Measurements from ENCODE around the gene SSU72.
A peak's percentile ranks its signal among the peaks of the same experiment; 100 is the strongest.

SSU72 gene

GRCh38 chr1:1621173-1622009 lies 46.7 kb upstream of the SSU72 start:
- TF ChIP-seq POLR2A (IDR thresholded peaks at IDR 0.05; ENCODE audit: extremely low read depth, insufficient read length) (no peak), MYC (IDR thresholded peaks at IDR 0.05; ENCODE audit: low read depth, low read length) (no peak), MAX (IDR thresholded peaks at IDR 0.05; ENCODE audit: low read depth, low read length) (no peak)
- TF ChIP-seq, protein P1, sequence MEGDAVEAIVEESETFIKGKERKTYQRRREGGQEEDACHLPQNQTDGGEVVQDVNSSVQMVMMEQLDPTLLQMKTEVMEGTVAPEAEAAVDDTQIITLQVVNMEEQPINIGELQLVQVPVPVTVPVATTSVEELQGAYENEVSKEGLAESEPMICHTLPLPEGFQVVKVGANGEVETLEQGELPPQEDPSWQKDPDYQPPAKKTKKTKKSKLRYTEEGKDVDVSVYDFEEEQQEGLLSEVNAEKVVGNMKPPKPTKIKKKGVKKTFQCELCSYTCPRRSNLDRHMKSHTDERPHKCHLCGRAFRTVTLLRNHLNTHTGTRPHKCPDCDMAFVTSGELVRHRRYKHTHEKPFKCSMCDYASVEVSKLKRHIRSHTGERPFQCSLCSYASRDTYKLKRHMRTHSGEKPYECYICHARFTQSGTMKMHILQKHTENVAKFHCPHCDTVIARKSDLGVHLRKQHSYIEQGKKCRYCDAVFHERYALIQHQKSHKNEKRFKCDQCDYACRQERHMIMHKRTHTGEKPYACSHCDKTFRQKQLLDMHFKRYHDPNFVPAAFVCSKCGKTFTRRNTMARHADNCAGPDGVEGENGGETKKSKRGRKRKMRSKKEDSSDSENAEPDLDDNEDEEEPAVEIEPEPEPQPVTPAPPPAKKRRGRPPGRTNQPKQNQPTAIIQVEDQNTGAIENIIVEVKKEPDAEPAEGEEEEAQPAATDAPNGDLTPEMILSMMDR (IDR thresholded peaks at IDR 0.05; ENCODE audit: low read depth, low read length): no peak
- no peak for DNase-seq (ENCODE audit: low read depth)
- H3K4me3 ChIP-seq (ENCODE audit: low read depth, low read length): no peak overlapping the region

- no peak for TF ChIP-seq MAX (IDR thresholded peaks at IDR 0.05; ENCODE audit: low read depth, low read length)
- TF ChIP-seq, protein P1 (IDR thresholded peaks at IDR 0.05; ENCODE audit: low read depth, low read length): no peak
- TF ChIP-seq MYC (IDR thresholded peaks at IDR 0.05; ENCODE audit: low read depth, low read length): no peak
- TF ChIP-seq POLR2A (IDR thresholded peaks at IDR 0.05; ENCODE audit: extremely low read depth, insufficient read length): no peak
- no peak overlapping the region for H3K4me3 ChIP-seq (ENCODE audit: low read depth, low read length)
- no peak for DNase-seq (ENCODE audit: low read depth)
Measured at GRCh38 chr1:1620433-1621139, 45.9 kb upstream of the SSU72 start.

DNA sequence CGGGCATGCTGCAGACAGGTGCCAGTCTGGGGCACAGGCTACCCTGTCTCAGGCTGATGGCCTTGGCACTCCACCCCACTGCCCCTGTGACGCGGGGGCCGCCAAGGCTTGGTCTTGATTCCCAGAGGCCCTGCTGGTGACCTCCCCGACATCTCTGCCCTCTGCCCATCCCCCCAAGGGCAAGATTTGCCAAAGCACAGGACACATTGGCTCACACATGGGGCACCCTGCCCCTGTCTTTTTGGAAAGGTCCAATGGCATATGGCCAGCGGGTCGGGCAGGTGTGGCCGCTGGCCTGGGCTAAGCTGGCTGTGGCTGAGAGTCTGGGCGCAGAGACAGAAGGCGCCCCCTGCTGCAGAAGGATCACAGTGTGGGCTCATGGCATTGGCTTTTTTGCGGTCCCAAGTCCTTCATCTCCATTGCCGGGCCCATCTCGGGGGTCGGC lies 45.3 kb upstream of the SSU72 start:
- H3K4me3 ChIP-seq (ENCODE audit: low read depth, low read length): no peak overlapping the region
- DNase-seq (ENCODE audit: low read depth): peak; percentile 42
- TF ChIP-seq, protein P1 (IDR thresholded peaks at IDR 0.05; ENCODE audit: low read depth, low read length): peak; percentile 54
- 0 out of 2 replicates have a peak, but pooled peaks have one; percentile 11 for TF ChIP-seq MAX (IDR thresholded peaks at IDR 0.05; ENCODE audit: low read depth, low read length)
- TF ChIP-seq POLR2A (IDR thresholded peaks at IDR 0.05; ENCODE audit: extremely low read depth, insufficient read length): no peak

DNA sequence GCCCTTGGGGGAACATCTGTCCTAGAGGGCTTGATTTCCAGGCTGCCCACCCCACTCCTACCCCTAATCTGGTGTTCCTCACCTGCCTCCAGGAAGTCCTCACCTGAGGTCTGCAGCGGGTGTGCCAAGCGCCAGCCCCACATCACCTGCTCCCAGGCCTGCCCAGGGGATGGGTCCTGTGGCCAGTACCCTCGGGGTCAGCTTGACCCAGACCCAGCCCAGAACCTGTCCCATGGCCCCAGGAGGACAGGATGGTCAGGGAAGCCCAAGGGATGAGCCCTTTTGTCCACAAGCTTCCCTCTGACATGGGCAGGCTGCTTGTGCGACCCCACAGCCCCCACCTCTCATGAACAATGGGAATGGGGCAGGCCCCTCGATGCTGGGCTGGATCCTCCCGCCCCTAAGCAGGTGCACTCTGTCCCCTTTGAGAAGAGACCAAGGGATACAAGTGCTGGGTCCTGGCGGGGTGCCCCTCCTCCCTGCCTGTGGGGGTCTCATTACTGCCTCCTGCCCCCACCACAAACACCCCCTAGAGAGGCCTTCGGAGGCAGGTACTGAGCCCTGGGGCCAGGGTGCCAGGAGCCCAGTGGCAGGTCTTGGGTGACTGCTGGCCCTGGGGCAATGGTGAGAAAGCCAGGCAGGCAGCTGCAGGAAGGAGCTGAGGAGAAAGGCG lies 43.9 kb upstream of the SSU72 start:
- no peak for DNase-seq (ENCODE audit: low read depth)
- no peak overlapping the region for H3K4me3 ChIP-seq (ENCODE audit: low read depth, low read length)
- TF ChIP-seq MAX (IDR thresholded peaks at IDR 0.05; ENCODE audit: low read depth, low read length) (no peak), MYC (IDR thresholded peaks at IDR 0.05; ENCODE audit: low read depth, low read length) (no peak), POLR2A (IDR thresholded peaks at IDR 0.05; ENCODE audit: extremely low read depth, insufficient read length) (no peak)
- TF ChIP-seq, protein P1 (IDR thresholded peaks at IDR 0.05; ENCODE audit: low read depth, low read length): no peak

DNA sequence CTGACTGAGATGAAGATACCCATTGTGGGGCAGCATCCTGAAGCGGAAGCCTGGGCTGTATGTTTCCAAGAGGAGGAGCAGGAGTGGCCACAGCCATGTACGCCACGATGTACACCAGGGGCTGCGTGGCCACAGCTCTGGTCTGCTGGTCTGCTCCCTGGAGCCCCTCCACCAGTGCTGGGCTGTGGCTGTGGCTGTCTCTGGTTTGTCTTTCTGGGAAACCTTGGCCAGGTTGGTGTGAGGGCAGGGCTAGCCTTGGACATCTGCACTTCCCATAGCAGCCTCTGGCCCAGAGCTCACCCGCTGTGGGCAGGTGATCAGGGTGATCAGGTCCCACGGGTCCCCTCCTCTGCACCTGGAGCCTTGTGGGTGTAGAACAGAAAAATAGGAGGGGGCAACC lies 43.3 kb upstream of the SSU72 start:
- DNase-seq (ENCODE audit: low read depth): no peak
- H3K4me3 ChIP-seq (ENCODE audit: low read depth, low read length): no peak overlapping the region
- TF ChIP-seq MYC (IDR thresholded peaks at IDR 0.05; ENCODE audit: low read depth, low read length): no peak
- no peak for TF ChIP-seq MAX (IDR thresholded peaks at IDR 0.05; ENCODE audit: low read depth, low read length)
- TF ChIP-seq POLR2A (IDR thresholded peaks at IDR 0.05; ENCODE audit: extremely low read depth, insufficient read length): no peak
- TF ChIP-seq, protein P1 (IDR thresholded peaks at IDR 0.05; ENCODE audit: low read depth, low read length): no peak

All from NB4 (cell line).